A549 (cell line): ENCODE measurements around the gene CNTN1.

Experiments used
- POLR2A ChIP-seq: IDR thresholded peaks from 2 replicates; pipeline ENCODE4 v1.6.1; 2012; ENCODE audit warnings: mild to moderate bottlenecking, low read length
- TF ChIP-seq, protein P1 (sequence below): fragments of >200 bp; sonication (Bioruptor Twin); formaldehyde crosslinking; IDR thresholded peaks from 3 replicates; pipeline ENCODE4 v1.5.1; 2016

DNA sequence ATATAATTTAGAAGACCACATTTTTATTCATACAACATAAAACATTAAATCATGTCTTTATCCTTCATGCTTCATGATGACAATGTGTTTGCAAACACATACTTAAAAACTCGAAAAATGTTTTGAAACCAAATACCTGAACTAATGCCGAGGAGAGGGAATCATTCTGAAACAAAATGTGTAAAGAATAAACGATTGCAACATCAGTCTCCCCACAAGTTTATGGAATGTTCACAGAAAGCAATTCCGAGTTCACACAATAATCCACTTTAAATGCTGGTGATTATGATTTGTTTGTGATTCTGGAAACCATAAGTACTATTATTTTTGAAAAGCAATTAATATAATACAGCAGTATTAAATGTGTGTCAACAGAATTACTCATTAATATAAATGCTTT, 411.4 kb downstream of the CNTN1 start:
- TF ChIP-seq, protein P1, sequence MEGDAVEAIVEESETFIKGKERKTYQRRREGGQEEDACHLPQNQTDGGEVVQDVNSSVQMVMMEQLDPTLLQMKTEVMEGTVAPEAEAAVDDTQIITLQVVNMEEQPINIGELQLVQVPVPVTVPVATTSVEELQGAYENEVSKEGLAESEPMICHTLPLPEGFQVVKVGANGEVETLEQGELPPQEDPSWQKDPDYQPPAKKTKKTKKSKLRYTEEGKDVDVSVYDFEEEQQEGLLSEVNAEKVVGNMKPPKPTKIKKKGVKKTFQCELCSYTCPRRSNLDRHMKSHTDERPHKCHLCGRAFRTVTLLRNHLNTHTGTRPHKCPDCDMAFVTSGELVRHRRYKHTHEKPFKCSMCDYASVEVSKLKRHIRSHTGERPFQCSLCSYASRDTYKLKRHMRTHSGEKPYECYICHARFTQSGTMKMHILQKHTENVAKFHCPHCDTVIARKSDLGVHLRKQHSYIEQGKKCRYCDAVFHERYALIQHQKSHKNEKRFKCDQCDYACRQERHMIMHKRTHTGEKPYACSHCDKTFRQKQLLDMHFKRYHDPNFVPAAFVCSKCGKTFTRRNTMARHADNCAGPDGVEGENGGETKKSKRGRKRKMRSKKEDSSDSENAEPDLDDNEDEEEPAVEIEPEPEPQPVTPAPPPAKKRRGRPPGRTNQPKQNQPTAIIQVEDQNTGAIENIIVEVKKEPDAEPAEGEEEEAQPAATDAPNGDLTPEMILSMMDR, result no peak
- no peak for TF ChIP-seq POLR2A
